ENCODE measurements around the gene EYS. TPM values are rescaled to one million over a fixed set of nuclear protein-coding genes. Genes with fewer than 3 reads are reported as not detected.

EYS gene
- total and polyA plus RNA-seq, 4 donors, result 0.08 to 0.63 (median 0.36) TPM

GRCh38 chr6:64409948-64410347, 1297.1 kb downstream of the EYS start:
- WGBS, result 55% methylated on average over 1 of the region's 1 CpG
- Histone ChIP-seq H3K27me3 (ENCODE audit: control insufficient read depth in 4 of 4, insufficient read depth in 4 of 4, low read length in 3 of 4) (no peaks in the 10 kb centered on the region), H3K4me3 (ENCODE audit: low read depth in 1 of 3, low read length in 3 of 3) (no peak overlapping the region), H3K9ac (ENCODE audit: low read depth in 1 of 2, low read length in 2 of 2) (no peak overlapping the region), H3K36me3 (ENCODE audit: control insufficient read depth in 4 of 4, insufficient read depth in 3 of 4, low read depth in 1 of 4, low read length in 3 of 4) (no peaks in the 10 kb centered on the region), H3K9me3 (ENCODE audit: control insufficient read depth in 4 of 4, low read length in 3 of 4) (no peaks in the 10 kb centered on the region), H3K27ac (ENCODE audit: low read depth in 1 of 2, low read length in 2 of 2) (no peak overlapping the region), H3K4me1 (ENCODE audit: control insufficient read depth in 4 of 4, insufficient read depth in 4 of 4, low read length in 3 of 4) (no peaks in the 10 kb centered on the region)
- TF ChIP-seq JUND (IDR thresholded peaks at IDR 0.05) (no peak), YY1 (IDR thresholded peaks at IDR 0.05) (no peak), ATF3 (IDR thresholded peaks at IDR 0.05) (no peak), HNF4A (conservative IDR thresholded peaks at IDR 0.05) (no peak), NR2F2 (IDR thresholded peaks at IDR 0.05) (no peak), ZBTB33 (IDR thresholded peaks at IDR 0.05) (no peak), GABPA (IDR thresholded peaks at IDR 0.05 in 1 of 2, conservative IDR thresholded peaks at IDR 0.05 in 1 of 2) (no peak), CTCF (IDR thresholded peaks at IDR 0.05; ENCODE audit: low read depth, low read length, missing input control) (no peak), TAF1 (conservative IDR thresholded peaks at IDR 0.05) (no peak), RAD21 (IDR thresholded peaks at IDR 0.05) (no peak), MAX (IDR thresholded peaks at IDR 0.05) (no peak), FOXA1 (IDR thresholded peaks at IDR 0.05) (no peak), HNF4G (IDR thresholded peaks at IDR 0.05) (no peak), FOXA2 (IDR thresholded peaks at IDR 0.05) (no peak), RXRA (IDR thresholded peaks at IDR 0.05) (no peak)
- no peak for DNase-seq (ENCODE audit: low spot score)

- DNase-seq (ENCODE audit: low spot score), result no peak
- WGBS, result 72% methylated on average over 5 of the region's 5 CpGs
- no peaks in the 10 kb centered on the region for H3K36me3 ChIP-seq (ENCODE audit: control insufficient read depth in 4 of 4, insufficient read depth in 3 of 4, low read depth in 1 of 4, low read length in 3 of 4)
Measured at GRCh38 chr6:64404396-64404795, 1302.6 kb downstream of the EYS start.

More at GRCh38 chr6:64404396-64404795, 1302.6 kb downstream of the EYS start:
- Histone ChIP-seq H3K27me3 (ENCODE audit: control insufficient read depth in 4 of 4, insufficient read depth in 4 of 4, low read length in 3 of 4) (no peaks in the 10 kb centered on the region), H3K9ac (ENCODE audit: low read depth in 1 of 2, low read length in 2 of 2) (no peak overlapping the region), H3K4me3 (ENCODE audit: low read depth in 1 of 3, low read length in 3 of 3) (no peak overlapping the region), H3K27ac (ENCODE audit: low read depth in 1 of 2, low read length in 2 of 2) (no peak overlapping the region), H3K9me3 (ENCODE audit: control insufficient read depth in 4 of 4, low read length in 3 of 4) (no peaks in the 10 kb centered on the region), H3K4me1 (ENCODE audit: control insufficient read depth in 4 of 4, insufficient read depth in 4 of 4, low read length in 3 of 4) (no peaks in the 10 kb centered on the region)
- TF ChIP-seq RXRA (IDR thresholded peaks at IDR 0.05) (no peak), REST (IDR thresholded peaks at IDR 0.05) (no peak), EGR1 (IDR thresholded peaks at IDR 0.05; ENCODE audit: low read depth in 2 of 2) (no peak), RAD21 (IDR thresholded peaks at IDR 0.05) (no peak), FOXA2 (IDR thresholded peaks at IDR 0.05) (no peak), ATF3 (IDR thresholded peaks at IDR 0.05) (no peak), TAF1 (conservative IDR thresholded peaks at IDR 0.05) (no peak), FOXA1 (IDR thresholded peaks at IDR 0.05) (no peak), CTCF (IDR thresholded peaks at IDR 0.05; ENCODE audit: low read depth, low read length, missing input control) (no peak), YY1 (IDR thresholded peaks at IDR 0.05) (no peak), JUND (IDR thresholded peaks at IDR 0.05) (no peak), HNF4G (IDR thresholded peaks at IDR 0.05) (no peak), SP1 (IDR thresholded peaks at IDR 0.05) (no peak), HNF4A (conservative IDR thresholded peaks at IDR 0.05) (no peak), ZBTB33 (IDR thresholded peaks at IDR 0.05) (no peak), NR2F2 (IDR thresholded peaks at IDR 0.05) (no peak), GABPA (IDR thresholded peaks at IDR 0.05 in 1 of 2, conservative IDR thresholded peaks at IDR 0.05 in 1 of 2) (no peak)
